Breast epithelium (tissue), 3 donors: Measurements from ENCODE around the gene NSMCE4A.
"Not testable (repeated sequence)": the region's sequence is repeated elsewhere in the genome, so short reads cannot be mapped to it uniquely, and the experiment has no call there.

Experiments
- POLR2AphosphoS5 ChIP-seq, 3 donors: sonication (generic); formaldehyde crosslinking; IDR thresholded peaks; one replicate each; pipeline ENCODE4 v1.6.1; 2017; ENCODE audit warnings: antibody characterized with exemption in 3 of 3
- TF ChIP-seq, protein P1 (sequence below), 3 donors: fragments of 450-650 bp; IDR thresholded peaks; one replicate each; pipeline ENCODE4 v1.5.1; 2016 to 2017; ENCODE audit warnings: antibody characterized with exemption in 3 of 3, mild to moderate bottlenecking in 3 of 3, moderate library complexity in 3 of 3

DNA sequence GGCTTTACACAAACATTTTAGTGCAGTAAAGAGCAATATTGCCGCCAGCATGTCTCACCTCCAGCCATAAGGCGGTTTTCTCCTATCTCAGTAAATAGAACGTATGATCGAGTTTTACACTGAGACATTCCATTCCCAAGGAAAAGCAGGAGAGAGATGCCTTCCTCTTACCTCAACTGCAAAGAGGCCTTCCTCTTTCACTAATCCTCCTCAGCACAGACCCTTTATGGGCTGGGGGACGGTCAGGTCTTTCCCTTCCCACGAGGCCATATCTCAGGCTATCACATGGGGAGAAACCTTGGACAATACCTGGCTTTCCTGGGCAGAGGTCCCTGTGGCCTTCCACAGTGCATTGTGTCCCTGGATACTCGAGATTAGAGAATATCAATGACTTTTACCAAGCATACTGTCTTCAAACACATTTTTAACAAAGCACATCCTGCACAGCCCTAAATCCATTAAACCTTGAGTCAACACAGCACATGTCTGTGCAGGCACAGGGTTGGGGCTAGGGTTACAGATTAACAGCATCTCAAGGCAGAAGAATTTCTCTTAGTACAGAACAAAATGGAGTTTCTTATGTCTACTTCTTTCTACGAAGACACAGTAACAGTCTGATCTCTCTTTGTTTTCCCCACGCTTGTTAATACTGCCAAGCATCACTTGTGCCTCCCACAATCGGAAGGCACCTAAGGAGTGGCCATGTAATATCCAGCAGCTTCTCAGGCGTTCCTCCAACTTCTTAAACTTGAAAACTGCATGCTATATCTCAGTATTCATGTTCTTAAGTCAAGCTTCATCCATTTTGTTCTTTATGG lies 44.5 kb downstream of the NSMCE4A start:
- not testable (repeated sequence) for TF ChIP-seq POLR2AphosphoS5 (IDR thresholded peaks at IDR 0.05)
- TF ChIP-seq, protein P1, sequence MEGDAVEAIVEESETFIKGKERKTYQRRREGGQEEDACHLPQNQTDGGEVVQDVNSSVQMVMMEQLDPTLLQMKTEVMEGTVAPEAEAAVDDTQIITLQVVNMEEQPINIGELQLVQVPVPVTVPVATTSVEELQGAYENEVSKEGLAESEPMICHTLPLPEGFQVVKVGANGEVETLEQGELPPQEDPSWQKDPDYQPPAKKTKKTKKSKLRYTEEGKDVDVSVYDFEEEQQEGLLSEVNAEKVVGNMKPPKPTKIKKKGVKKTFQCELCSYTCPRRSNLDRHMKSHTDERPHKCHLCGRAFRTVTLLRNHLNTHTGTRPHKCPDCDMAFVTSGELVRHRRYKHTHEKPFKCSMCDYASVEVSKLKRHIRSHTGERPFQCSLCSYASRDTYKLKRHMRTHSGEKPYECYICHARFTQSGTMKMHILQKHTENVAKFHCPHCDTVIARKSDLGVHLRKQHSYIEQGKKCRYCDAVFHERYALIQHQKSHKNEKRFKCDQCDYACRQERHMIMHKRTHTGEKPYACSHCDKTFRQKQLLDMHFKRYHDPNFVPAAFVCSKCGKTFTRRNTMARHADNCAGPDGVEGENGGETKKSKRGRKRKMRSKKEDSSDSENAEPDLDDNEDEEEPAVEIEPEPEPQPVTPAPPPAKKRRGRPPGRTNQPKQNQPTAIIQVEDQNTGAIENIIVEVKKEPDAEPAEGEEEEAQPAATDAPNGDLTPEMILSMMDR (IDR thresholded peaks at IDR 0.05): not testable (repeated sequence)
